Activated CD8-positive, alpha-beta memory T cell treated with anti-CD3 and anti-CD28 coated beads, Interleukin-2, amount 50 U/mL, for 4 hours (primary cell): ENCODE results near the gene LRP1B.
"Not testable (repeated sequence)": the region's sequence is repeated elsewhere in the genome, so short reads cannot be mapped to it uniquely, and the experiment has no call there.

ENCODE experiments used
- DNase-seq: peaks from one replicate; pipeline ENCODE4 v3.0.0-alpha.2; 2020

LRP1B gene

GRCh38 chr2:140359056-140359771, 1771.6 kb downstream of the LRP1B start:
- DNase-seq: no peak

GRCh38 chr2:140356697-140357096, 1774.1 kb downstream of the LRP1B start:
- no peak for DNase-seq

- no peak for DNase-seq
Measured at GRCh38 chr2:140355511-140356090, 1775.2 kb downstream of the LRP1B start.

- DNase-seq: no peak
Measured at GRCh38 chr2:140354544-140354943, 1776.3 kb downstream of the LRP1B start.

GRCh38 chr2:140353541-140353940, 1777.3 kb downstream of the LRP1B start:
- DNase-seq: no peak

- DNase-seq: no peak
Measured at GRCh38 chr2:140351692-140352091, 1779.1 kb downstream of the LRP1B start.

- no peak for DNase-seq
Measured at GRCh38 chr2:140349695-140350094, 1781.1 kb downstream of the LRP1B start.

GRCh38 chr2:140348826-140349225, 1782.0 kb downstream of the LRP1B start:
- no peak for DNase-seq

GRCh38 chr2:140344838-140345237, 1786.0 kb downstream of the LRP1B start:
- no peak for DNase-seq

GRCh38 chr2:140344266-140344665, 1786.5 kb downstream of the LRP1B start:
- not testable (repeated sequence) for DNase-seq

GRCh38 chr2:140338795-140339194, 1792.0 kb downstream of the LRP1B start:
- DNase-seq: no peak

GRCh38 chr2:140337061-140337460, 1793.8 kb downstream of the LRP1B start:
- no peak for DNase-seq

- DNase-seq: no peak
Measured at GRCh38 chr2:140316345-140316744, 1814.5 kb downstream of the LRP1B start.

- no peak for DNase-seq
Measured at GRCh38 chr2:140311905-140312304, 1818.9 kb downstream of the LRP1B start.

- no peak for DNase-seq
Measured at GRCh38 chr2:140308706-140309105, 1822.1 kb downstream of the LRP1B start.

- no peak for DNase-seq
Measured at GRCh38 chr2:140307532-140307931, 1823.3 kb downstream of the LRP1B start.

- no peak for DNase-seq
Measured at GRCh38 chr2:140295767-140296166, 1835.0 kb downstream of the LRP1B start.

GRCh38 chr2:140288726-140289125, 1842.1 kb downstream of the LRP1B start:
- no peak for DNase-seq

- DNase-seq: no peak
Measured at GRCh38 chr2:140288213-140288612, 1842.6 kb downstream of the LRP1B start.

GRCh38 chr2:140286377-140286776, 1844.4 kb downstream of the LRP1B start:
- no peak for DNase-seq

- DNase-seq: not testable (repeated sequence)
Measured at GRCh38 chr2:140277344-140277743, 1853.5 kb downstream of the LRP1B start.

GRCh38 chr2:140276661-140277060, 1854.2 kb downstream of the LRP1B start:
- DNase-seq: no peak

- DNase-seq: no peak
Measured at GRCh38 chr2:140275427-140275826, 1855.4 kb downstream of the LRP1B start.

- no peak for DNase-seq
Measured at GRCh38 chr2:140274891-140275290, 1855.9 kb downstream of the LRP1B start.

- no peak for DNase-seq
Measured at GRCh38 chr2:140273958-140274357, 1856.9 kb downstream of the LRP1B start.
